Caco-2 (cell line): ENCODE measurements around the gene CD226. TPM values are rescaled to one million over a fixed set of nuclear protein-coding genes. Genes with fewer than 3 reads are reported as not detected.

Experiments used
- BruUV-seq: library from RNA; stranded (reverse); fragments of 400-500 nt; replicated peaks from 2 replicates; lab custom pipeline; 2021; lab: Mats Ljungman, UMichigan
- CTCF ChIA-PET: fragments of 300-600 bp; sonication (Branson Sonifier 250); formaldehyde crosslinking; loops from one replicate; lab custom pipeline; 2022; ENCODE audit warnings: antibody characterized with exemption; lab: Charles Lee
- POLR2A ChIA-PET: fragments of 300-600 bp; sonication (Branson Sonifier 250); formaldehyde crosslinking; loops from one replicate; lab custom pipeline; 2022; ENCODE audit warnings: antibody characterized with exemption; lab: Charles Lee
- DNase-seq, 2 experiments: peaks; one replicate each; pipeline versions ENCODE4 v3.0.0 to v3.0.0-alpha.2; 2020 to 2022
- H3K27me3 ChIP-seq: replicated peaks from 2 replicates; pipeline ENCODE4 v1.6.0; 2011; ENCODE audit warnings: low read length; ENCODE audit not compliant: control insufficient read depth, insufficient read depth
- H3K36me3 ChIP-seq: 2 replicates; pipeline ENCODE4 v1.5.1; 2011; ENCODE audit warnings: low read length; ENCODE audit not compliant: control insufficient read depth, insufficient read depth
- H3K4me1 ChIP-seq: fragments of 250-450 bp; sonication (Bioruptor Pico); 2 replicates; pipeline ENCODE4 v1.5.1; 2020; ENCODE audit warnings: mild to moderate bottlenecking
- H3K4me3 ChIP-seq: 2 replicates; pipeline ENCODE4 v1.5.1; 2011; ENCODE audit warnings: low read depth, mild to moderate bottlenecking, control low read depth, low read length
- H3K9me3 ChIP-seq: fragments of 250-450 bp; sonication (Bioruptor Pico); 2 replicates; pipeline ENCODE4 v1.5.1; 2020; ENCODE audit warnings: mild to moderate bottlenecking, moderate library complexity
- H3K27ac Mint-ChIP-seq: one replicate; pipeline ENCODE4 v1.8.0; 2022; ENCODE audit warnings: mixed read lengths; ENCODE audit not compliant: unreplicated experiment
- H3K27me3 Mint-ChIP-seq: one replicate; pipeline ENCODE4 v1.8.0; 2022; ENCODE audit warnings: mixed read lengths; ENCODE audit not compliant: insufficient read depth, unreplicated experiment
- H3K36me3 Mint-ChIP-seq: one replicate; pipeline ENCODE4 v1.8.0; 2022; ENCODE audit warnings: mild to moderate bottlenecking, mixed read lengths; ENCODE audit not compliant: insufficient read depth, unreplicated experiment
- H3K4me1 Mint-ChIP-seq: one replicate; pipeline ENCODE4 v1.8.0; 2022; ENCODE audit warnings: low read depth, mixed read lengths; ENCODE audit not compliant: unreplicated experiment
- H3K4me3 Mint-ChIP-seq: one replicate; pipeline ENCODE4 v1.8.0; 2022; ENCODE audit warnings: mild to moderate bottlenecking, moderate library complexity, mixed read lengths; ENCODE audit not compliant: unreplicated experiment
- H3K9me3 Mint-ChIP-seq: one replicate; pipeline ENCODE4 v1.8.0; 2022; ENCODE audit warnings: mixed read lengths; ENCODE audit not compliant: unreplicated experiment
- CTCF ChIP-seq, 2 experiments: fragments of 200-600 bp in 1 of 2; IDR thresholded peaks; 1 replicate in 1 of 2; 2 replicates in 1 of 2; pipeline versions ENCODE4 v1.5.1 to v1.8.0; 2011 to 2022; ENCODE audit warnings: antibody characterized with exemption in 1 of 2, control low read depth in 1 of 2, inconsistent platforms in 1 of 2, low read depth in 1 of 2, low read length in 1 of 2, mild to moderate bottlenecking in 1 of 2, moderate library complexity in 1 of 2; ENCODE audit not compliant: insufficient read depth in 1 of 2, severe bottlenecking in 1 of 2, unreplicated experiment in 1 of 2
- intact Hi-C: fragments of 100-400 bp; cut with micrococcal nuclease; formaldehyde crosslinking; loops from one replicate; pipeline ENCODE4 v1.10.0; 2022; ENCODE audit not compliant: unreplicated experiment
- total RNA-seq: library from RNA; stranded (reverse); gene quantifications from 2 replicates; pipeline ENCODE4 v1.2.3, GENCODE V29; 2022

The CD226 gene
- total RNA-seq, 1 experiment from 2014 or later, result 0.02 TPM

- H3K36me3 Mint-ChIP-seq, result no peaks in the 10 kb centered on the region
- no peaks in the 10 kb centered on the region for H3K9me3 Mint-ChIP-seq
- CTCF ChIA-PET, result no interaction called here
- H3K4me3 Mint-ChIP-seq, result no peak overlapping the region
- H3K27me3 Mint-ChIP-seq, result no peaks in the 10 kb centered on the region
- no peaks in the 10 kb centered on the region for H3K36me3 ChIP-seq
- no peaks in the 10 kb centered on the region for H3K9me3 ChIP-seq
- POLR2A ChIA-PET, result no interaction called here
- no peaks in the 10 kb centered on the region for H3K27me3 ChIP-seq
- H3K27ac Mint-ChIP-seq, result no peak overlapping the region
- intact Hi-C loops, result no loop called here
- H3K4me1 ChIP-seq, result no peaks in the 10 kb centered on the region
- H3K4me3 ChIP-seq, result no peak overlapping the region
- no peak for DNase-seq
- TF ChIP-seq CTCF (IDR thresholded peaks at IDR 0.05; ENCODE audit: insufficient read depth in 1 of 2, low read depth in 1 of 2, low read length in 1 of 2, severe bottlenecking in 1 of 2, unreplicated experiment in 1 of 2), result no peak
- no TSS peak for BruUV-seq
- no peaks in the 10 kb centered on the region for H3K4me1 Mint-ChIP-seq
Observed at GRCh38 chr18:69985239-69985638, 37.6 kb upstream of the CD226 start.

GRCh38 chr18:69982417-69982816 lies 34.7 kb upstream of the CD226 start:
- CTCF ChIA-PET, result no interaction called here

GRCh38 chr18:69981948-69982347 lies 34.3 kb upstream of the CD226 start:
- no peaks in the 10 kb centered on the region for H3K27me3 Mint-ChIP-seq
- TF ChIP-seq CTCF (IDR thresholded peaks at IDR 0.05; ENCODE audit: insufficient read depth in 1 of 2, low read depth in 1 of 2, low read length in 1 of 2, severe bottlenecking in 1 of 2, unreplicated experiment in 1 of 2), result no peak
- intact Hi-C loops, result no loop called here
- ChIA-PET CTCF (no interaction called here), POLR2A (no interaction called here)
- DNase-seq, result no peak
- Histone ChIP-seq H3K4me3 (no peak overlapping the region), H3K27me3 (no peaks in the 10 kb centered on the region), H3K9me3 (no peaks in the 10 kb centered on the region), H3K36me3 (no peaks in the 10 kb centered on the region), H3K4me1 (no peaks in the 10 kb centered on the region)
- no peak overlapping the region for H3K27ac Mint-ChIP-seq
- H3K9me3 Mint-ChIP-seq, result no peaks in the 10 kb centered on the region
- no peak overlapping the region for H3K4me3 Mint-ChIP-seq
- no peaks in the 10 kb centered on the region for H3K36me3 Mint-ChIP-seq
- BruUV-seq, result no TSS peak
- H3K4me1 Mint-ChIP-seq, result no peaks in the 10 kb centered on the region

More at GRCh38 chr18:69982417-69982816, 34.7 kb upstream of the CD226 start:
- POLR2A ChIA-PET, result no interaction called here
- Histone ChIP-seq H3K4me3 (no peak overlapping the region), H3K27me3 (no peaks in the 10 kb centered on the region), H3K9me3 (no peaks in the 10 kb centered on the region), H3K4me1 (no peaks in the 10 kb centered on the region), H3K36me3 (no peaks in the 10 kb centered on the region)
- no peak for TF ChIP-seq CTCF (IDR thresholded peaks at IDR 0.05; ENCODE audit: insufficient read depth in 1 of 2, low read depth in 1 of 2, low read length in 1 of 2, severe bottlenecking in 1 of 2, unreplicated experiment in 1 of 2)
- Mint-ChIP-seq H3K36me3 (no peaks in the 10 kb centered on the region), H3K27me3 (no peaks in the 10 kb centered on the region), H3K27ac (no peak overlapping the region), H3K4me3 (no peak overlapping the region), H3K4me1 (no peaks in the 10 kb centered on the region), H3K9me3 (no peaks in the 10 kb centered on the region)
- intact Hi-C loops, result no loop called here
- BruUV-seq, result no TSS peak
- DNase-seq, result no peak
